SK-N-SH treated with all-trans-retinoic acid at 6 μM for 48 hours (cell line): ENCODE data around the gene ITGAV.

ENCODE experiments used
- ARNTL ChIP-seq: fragments of 450-650 bp; formaldehyde crosslinking; IDR thresholded peaks from 2 replicates; pipeline ENCODE4 v1.5.0; 2020; ENCODE audit warnings: low read depth, mild to moderate bottlenecking, moderate library complexity, borderline replicate concordance
- CREB5 ChIP-seq: fragments of 250-450 bp; sonication (Bioruptor Pico); IDR thresholded peaks from 2 replicates; pipeline ENCODE4 v1.5.1; 2020; ENCODE audit warnings: low read depth, mild to moderate bottlenecking, moderate library complexity
- CSRNP3 ChIP-seq: fragments of 250-450 bp; sonication (Bioruptor Pico); IDR thresholded peaks from 2 replicates; pipeline ENCODE4 v1.5.1; 2021; ENCODE audit warnings: mild to moderate bottlenecking, moderate library complexity
- GLIS3 ChIP-seq: fragments of 250-450 bp; sonication (Bioruptor Pico); IDR thresholded peaks from 2 replicates; pipeline ENCODE4 v1.5.0; 2020; ENCODE audit warnings: mild to moderate bottlenecking, moderate library complexity
- OSR1 ChIP-seq: fragments of 250-450 bp; sonication (Bioruptor Pico); IDR thresholded peaks from 2 replicates; pipeline ENCODE4 v1.8.0; 2022; ENCODE audit warnings: moderate library complexity, mild to moderate bottlenecking, inconsistent platforms
- RARB ChIP-seq: fragments of 250-450 bp; sonication (Bioruptor Pico); IDR thresholded peaks from 2 replicates; pipeline ENCODE4 v1.8.0; 2021; ENCODE audit warnings: mild to moderate bottlenecking, moderate library complexity
- SNAI2 ChIP-seq: fragments of 250-450 bp; sonication (Bioruptor Pico); IDR thresholded peaks from 2 replicates; pipeline ENCODE4 v1.5.0; 2020; ENCODE audit warnings: mild to moderate bottlenecking, moderate library complexity
- TCF4 ChIP-seq: fragments of 250-450 bp; sonication (Bioruptor Pico); IDR thresholded peaks from 2 replicates; pipeline ENCODE4 v1.8.0; 2021; ENCODE audit warnings: mild to moderate bottlenecking, moderate library complexity, borderline replicate concordance
- TOX ChIP-seq: fragments of 250-450 bp; sonication (Bioruptor Pico); IDR thresholded peaks from 2 replicates; pipeline ENCODE4 v1.8.0; 2021; ENCODE audit warnings: mild to moderate bottlenecking, moderate library complexity, borderline replicate concordance
- ZFP30 ChIP-seq: fragments of 450-650 bp; formaldehyde crosslinking; IDR thresholded peaks from 2 replicates; pipeline ENCODE4 v1.5.0; 2022; ENCODE audit warnings: mild to moderate bottlenecking, moderate library complexity

GRCh38 chr2:186570604-186571003 lies 19.3 kb upstream of the ITGAV start:
- no peak for TF ChIP-seq GLIS3
- no peak for TF ChIP-seq ARNTL (CRISPR knock-in tag)
- no peak for TF ChIP-seq CREB5 (CRISPR knock-in tag)
- TF ChIP-seq OSR1 = no peak
- TF ChIP-seq RARB (CRISPR knock-in tag) = no peak
- no peak for TF ChIP-seq SNAI2 (CRISPR knock-in tag)
- no peak for TF ChIP-seq CSRNP3 (CRISPR knock-in tag)
- TF ChIP-seq TCF4 = no peak
- no peak for TF ChIP-seq ZFP30 (CRISPR knock-in tag)
- no peak for TF ChIP-seq TOX (CRISPR knock-in tag)
